ENCODE measurements around the gene LMTK2. TPM values are rescaled to one million over a fixed set of nuclear protein-coding genes. Genes with fewer than 3 reads are reported as not detected.

Gene LMTK2
- total RNA-seq, 5 donors from 2014 or later (not counting 1 experiment from before 2014, with no cell fraction given): 15.4 to 26.8 (median 23.4) TPM

GRCh38 chr7:98242934-98243333 is 136.3 kb downstream of the LMTK2 start:
- whole genome bisulfite sequencing (ENCODE audit: insufficient coverage): 94% methylated on average over 2 of the region's 4 CpGs
- Mint-ChIP-seq H3K9me3 (no peaks in the 10 kb centered on the region), H3K4me3 (no peak overlapping the region), H3K27ac (no peak overlapping the region), H3K36me3 (peaks cover 22% of the 10 kb centered on the region), H3K27me3 (no peaks in the 10 kb centered on the region), H3K4me1 (peaks cover 13 to 15% (median 14%) of the 10 kb centered on the region in 3 donors)
- DNase-seq (no peak), ATAC-seq (replicated peaks in 1 of 4) (no peak)
- H3K27ac ChIP-seq (ENCODE audit: low read length): no peak overlapping the region
- no peaks in the 10 kb centered on the region for H3K27me3 ChIP-seq (replicated peaks in 1 of 2; ENCODE audit: control insufficient read depth in 2 of 2, extremely low read depth in 1 of 2, insufficient read depth in 2 of 2, low read length in 1 of 2)
- H3K36me3 ChIP-seq (ENCODE audit: control insufficient read depth in 2 of 2, extremely low read depth in 1 of 2, insufficient read depth in 1 of 2, low read length in 1 of 2): peaks cover 28 to 65% of the 10 kb centered on the region in 2 donors
- no peaks in the 10 kb centered on the region for H3K9me3 ChIP-seq
- ChIA-PET CTCF (no interaction called here), POLR2A (no interaction called here)
- H3K4me1 ChIP-seq (ENCODE audit: control insufficient read depth in 1 of 2, extremely low read depth in 1 of 2, insufficient read depth in 2 of 2, low read length in 2 of 2): peaks cover 2 to 27% of the 10 kb centered on the region in 2 experiments
- no peak overlapping the region for H3K4me3 ChIP-seq (ENCODE audit: control insufficient read depth in 1 of 2, extremely low read depth in 1 of 2, low read length in 1 of 2)

GRCh38 chr7:98244871-98245270 is 138.2 kb downstream of the LMTK2 start:
- POLR2A ChIA-PET: no interaction called here
- H3K36me3 Mint-ChIP-seq: peaks cover 15% of the 10 kb centered on the region

GRCh38 chr7:98248156-98248555 is 141.5 kb downstream of the LMTK2 start:
- H3K4me1 ChIP-seq (ENCODE audit: control insufficient read depth in 1 of 2, extremely low read depth in 1 of 2, insufficient read depth in 2 of 2, low read length in 2 of 2): peaks cover 21 to 73% of the 10 kb centered on the region in 2 experiments
- no peak for DNase-seq
- peak overlapping the region; percentile 86 for H3K27ac ChIP-seq (ENCODE audit: low read length)
- 97% methylated on average over 8 of the region's 12 CpGs for WGBS (ENCODE audit: insufficient coverage)
- no peaks in the 10 kb centered on the region for H3K9me3 ChIP-seq
- Mint-ChIP-seq H3K36me3 (peaks cover 13% of the 10 kb centered on the region), H3K27ac (peak overlapping the region; percentile 92 to 98), H3K4me1 (peaks cover 52 to 59% (median 56%) of the 10 kb centered on the region in 3 donors), H3K4me3 (peak overlapping the region; percentile 9 to 74 (median 37)), H3K9me3 (no peaks in the 10 kb centered on the region), H3K27me3 (no peaks in the 10 kb centered on the region)
- ChIA-PET POLR2A (no interaction called here), CTCF (no interaction called here)
- H3K36me3 ChIP-seq (ENCODE audit: control insufficient read depth in 2 of 2, extremely low read depth in 1 of 2, insufficient read depth in 1 of 2, low read length in 1 of 2): peaks cover 13 to 33% of the 10 kb centered on the region in 2 donors
- H3K4me3 ChIP-seq (ENCODE audit: control insufficient read depth in 1 of 2, extremely low read depth in 1 of 2, low read length in 1 of 2): no peak overlapping the region
- ATAC-seq (replicated peaks in 1 of 4): no peak
- no peaks in the 10 kb centered on the region for H3K27me3 ChIP-seq (replicated peaks in 1 of 2; ENCODE audit: control insufficient read depth in 2 of 2, extremely low read depth in 1 of 2, insufficient read depth in 2 of 2, low read length in 1 of 2)

More at GRCh38 chr7:98244871-98245270, 138.2 kb downstream of the LMTK2 start:
- Histone ChIP-seq H3K4me1 (ENCODE audit: control insufficient read depth in 1 of 2, extremely low read depth in 1 of 2, insufficient read depth in 2 of 2, low read length in 2 of 2) (peaks cover 11 to 46% of the 10 kb centered on the region in 2 experiments), H3K4me3 (ENCODE audit: control insufficient read depth in 1 of 2, extremely low read depth in 1 of 2, low read length in 1 of 2) (no peak overlapping the region), H3K9me3 (no peaks in the 10 kb centered on the region), H3K27ac (ENCODE audit: low read length) (no peak overlapping the region), H3K36me3 (ENCODE audit: control insufficient read depth in 2 of 2, extremely low read depth in 1 of 2, insufficient read depth in 1 of 2, low read length in 1 of 2) (peaks cover 22 to 54% of the 10 kb centered on the region in 2 donors), H3K27me3 (replicated peaks in 1 of 2; ENCODE audit: control insufficient read depth in 2 of 2, extremely low read depth in 1 of 2, insufficient read depth in 2 of 2, low read length in 1 of 2) (no peaks in the 10 kb centered on the region)
- 97% methylated on average over 6 of the region's 14 CpGs for WGBS (ENCODE audit: insufficient coverage)
- Mint-ChIP-seq H3K9me3 (no peaks in the 10 kb centered on the region), H3K4me1 (peaks cover 29 to 33% (median 30%) of the 10 kb centered on the region in 3 donors), H3K4me3 (no peak overlapping the region), H3K27me3 (no peaks in the 10 kb centered on the region), H3K27ac (no peak overlapping the region)
- DNase-seq: no peak
- CTCF ChIA-PET: interaction anchor here in 1 of 2 donors (0.5 kb wide), 1 partner anchor 18 kb away, joined by 7 read pairs; no protein-coding TSS in a partner anchor
- no peak for ATAC-seq (replicated peaks in 1 of 4)

GRCh38 chr7:98249106-98249505 is 142.4 kb downstream of the LMTK2 start:
- Histone ChIP-seq H3K27ac (ENCODE audit: low read length) (peak overlapping the region; percentile 86), H3K4me3 (ENCODE audit: control insufficient read depth in 1 of 2, extremely low read depth in 1 of 2, low read length in 1 of 2) (peak overlapping the region in 1 of 2 donors; percentile 17), H3K4me1 (ENCODE audit: control insufficient read depth in 1 of 2, extremely low read depth in 1 of 2, insufficient read depth in 2 of 2, low read length in 2 of 2) (peaks cover 21 to 77% of the 10 kb centered on the region in 2 experiments), H3K27me3 (replicated peaks in 1 of 2; ENCODE audit: control insufficient read depth in 2 of 2, extremely low read depth in 1 of 2, insufficient read depth in 2 of 2, low read length in 1 of 2) (no peaks in the 10 kb centered on the region), H3K36me3 (ENCODE audit: control insufficient read depth in 2 of 2, extremely low read depth in 1 of 2, insufficient read depth in 1 of 2, low read length in 1 of 2) (peaks cover 8 to 25% of the 10 kb centered on the region in 2 donors), H3K9me3 (no peaks in the 10 kb centered on the region)
- 93% methylated on average over 2 of the region's 6 CpGs for WGBS (ENCODE audit: insufficient coverage)
- ChIA-PET POLR2A (interaction anchor here in 1 of 2 donors (0.7 kb wide), 1 partner anchor 1229 kb away, joined by 4 read pairs; no protein-coding TSS in a partner anchor), CTCF (interaction anchor here in 1 of 2 donors (0.9 kb wide), 1 partner anchor 277 kb away, joined by 3 read pairs; no protein-coding TSS in a partner anchor)
- no peaks in the 10 kb centered on the region for H3K27me3 Mint-ChIP-seq
- peak in 1 of 35 experiments; percentile 36 for DNase-seq
- H3K36me3 Mint-ChIP-seq: peaks cover 13% of the 10 kb centered on the region
- peak overlapping the region; percentile 94 to 98 for H3K27ac Mint-ChIP-seq
- ATAC-seq (replicated peaks in 1 of 4): no peak
- peak overlapping the region; percentile 29 to 96 (median 45) for H3K4me3 Mint-ChIP-seq
- peaks cover 56 to 65% (median 59%) of the 10 kb centered on the region in 3 donors for H3K4me1 Mint-ChIP-seq
- no peaks in the 10 kb centered on the region for H3K9me3 Mint-ChIP-seq

GRCh38 chr7:98250789-98251188 is 144.1 kb downstream of the LMTK2 start:
- CTCF ChIA-PET: interaction anchor here (0.6 to 1.3 kb wide), 7 partner anchors 9 to 629 kb away, joined by 3 to 6 read pairs (median 4); no protein-coding TSS in a partner anchor

GRCh38 chr7:98251231-98251600 is 144.6 kb downstream of the LMTK2 start:
- whole genome bisulfite sequencing (ENCODE audit: insufficient coverage): 0% methylated on average over 5 of the region's 9 CpGs
- H3K27ac ChIP-seq (ENCODE audit: low read length): peak overlapping the region; percentile 86
- Mint-ChIP-seq H3K4me3 (peak overlapping the region; percentile 87 to 96 (median 94)), H3K27me3 (no peaks in the 10 kb centered on the region), H3K4me1 (peaks cover 63 to 68% (median 67%) of the 10 kb centered on the region in 3 donors), H3K9me3 (no peaks in the 10 kb centered on the region), H3K27ac (peak overlapping the region; percentile 94 to 98), H3K36me3 (peaks cover 16% of the 10 kb centered on the region)
- no peaks in the 10 kb centered on the region for H3K9me3 ChIP-seq
- no peaks in the 10 kb centered on the region for H3K27me3 ChIP-seq (replicated peaks in 1 of 2; ENCODE audit: control insufficient read depth in 2 of 2, extremely low read depth in 1 of 2, insufficient read depth in 2 of 2, low read length in 1 of 2)
- peaks cover 0 to 8% of the 10 kb centered on the region in 2 donors for H3K36me3 ChIP-seq (ENCODE audit: control insufficient read depth in 2 of 2, extremely low read depth in 1 of 2, insufficient read depth in 1 of 2, low read length in 1 of 2)
- ATAC-seq (replicated peaks in 1 of 4): peak; percentile 70 to 75 (median 72)
- H3K4me1 ChIP-seq (ENCODE audit: control insufficient read depth in 1 of 2, extremely low read depth in 1 of 2, insufficient read depth in 2 of 2, low read length in 2 of 2): peaks cover 25 to 66% of the 10 kb centered on the region in 2 experiments
- H3K4me3 ChIP-seq (ENCODE audit: control insufficient read depth in 1 of 2, extremely low read depth in 1 of 2, low read length in 1 of 2): peak overlapping the region; percentile 66 to 91
- POLR2A ChIA-PET: interaction anchor here in 1 of 2 donors (0.6 to 1.3 kb wide), 2 partner anchors 9 to 29 kb away, joined by 4 to 8 read pairs; no protein-coding TSS in a partner anchor
- CTCF ChIA-PET: interaction anchor here (0.7 to 1.2 kb wide), 5 partner anchors 29 to 629 kb away, joined by 3 to 4 read pairs (median 3); no protein-coding TSS in a partner anchor
- DNase-seq: peak in 34 of 35 experiments; percentile 42 to 82 (median 65)

More at GRCh38 chr7:98250789-98251188, 144.1 kb downstream of the LMTK2 start:
- H3K27me3 ChIP-seq (replicated peaks in 1 of 2; ENCODE audit: control insufficient read depth in 2 of 2, extremely low read depth in 1 of 2, insufficient read depth in 2 of 2, low read length in 1 of 2): no peaks in the 10 kb centered on the region
- Mint-ChIP-seq H3K27ac (peak overlapping the region; percentile 94 to 98), H3K36me3 (peaks cover 15% of the 10 kb centered on the region), H3K27me3 (no peaks in the 10 kb centered on the region), H3K4me3 (peak overlapping the region; percentile 87 to 96 (median 94)), H3K9me3 (no peaks in the 10 kb centered on the region), H3K4me1 (peaks cover 61 to 72% (median 66%) of the 10 kb centered on the region in 3 donors)
- no CpG with 5 or more reads among the region's 3 CpGs for WGBS (ENCODE audit: insufficient coverage)
- H3K4me3 ChIP-seq (ENCODE audit: control insufficient read depth in 1 of 2, extremely low read depth in 1 of 2, low read length in 1 of 2): peak overlapping the region; percentile 66 to 91
- peaks cover 0 to 9% of the 10 kb centered on the region in 2 donors for H3K36me3 ChIP-seq (ENCODE audit: control insufficient read depth in 2 of 2, extremely low read depth in 1 of 2, insufficient read depth in 1 of 2, low read length in 1 of 2)
- H3K9me3 ChIP-seq: no peaks in the 10 kb centered on the region
- ATAC-seq (replicated peaks in 1 of 4) (peak; percentile 20 to 34 (median 32)), DNase-seq (peak; percentile 25 to 74 (median 56))
- peaks cover 25 to 68% of the 10 kb centered on the region in 2 experiments for H3K4me1 ChIP-seq (ENCODE audit: control insufficient read depth in 1 of 2, extremely low read depth in 1 of 2, insufficient read depth in 2 of 2, low read length in 2 of 2)
- peak overlapping the region; percentile 86 for H3K27ac ChIP-seq (ENCODE audit: low read length)
- POLR2A ChIA-PET: interaction anchor here (0.6 to 1.3 kb wide), 6 partner anchors 16 to 1767 kb away, joined by 3 to 15 read pairs (median 4); no protein-coding TSS in a partner anchor

All from T-cell (primary cell).